Glutamatergic neuron (in vitro differentiated cells): ENCODE data around the gene IGFN1. TPM values are rescaled to one million over a fixed set of nuclear protein-coding genes. Genes with fewer than 3 reads are reported as not detected.
A peak's percentile ranks its signal among the peaks of the same experiment; 100 is the strongest.

ENCODE experiments used
- DNase-seq: peaks from one replicate; pipeline ENCODE4 v3.0.0; 2022
- H3K27ac Mint-ChIP-seq: one replicate; pipeline ENCODE4 v1.8.0; 2020; ENCODE audit warnings: mild to moderate bottlenecking, mixed read lengths, inconsistent platforms; ENCODE audit not compliant: unreplicated experiment
- H3K27me3 Mint-ChIP-seq: one replicate; pipeline ENCODE4 v1.8.0; 2020; ENCODE audit warnings: mild to moderate bottlenecking, moderate library complexity, mixed read lengths, inconsistent platforms; ENCODE audit not compliant: unreplicated experiment
- H3K36me3 Mint-ChIP-seq: one replicate; pipeline ENCODE4 v1.8.0; 2020; ENCODE audit warnings: mild to moderate bottlenecking, mixed read lengths, inconsistent platforms; ENCODE audit not compliant: unreplicated experiment
- H3K4me1 Mint-ChIP-seq: one replicate; pipeline ENCODE4 v1.8.0; 2020; ENCODE audit warnings: mild to moderate bottlenecking, low read depth, mixed read lengths, inconsistent platforms; ENCODE audit not compliant: unreplicated experiment
- H3K4me3 Mint-ChIP-seq: one replicate; pipeline ENCODE4 v1.8.0; 2020; ENCODE audit warnings: mild to moderate bottlenecking, mixed read lengths, inconsistent platforms; ENCODE audit not compliant: unreplicated experiment
- H3K9me3 Mint-ChIP-seq: one replicate; pipeline ENCODE4 v1.8.0; 2020; ENCODE audit warnings: mild to moderate bottlenecking, moderate library complexity, mixed read lengths, inconsistent platforms; ENCODE audit not compliant: unreplicated experiment
- CTCF ChIP-seq: fragments of 200-600 bp; sonication (generic); IDR thresholded peaks from one replicate; pipeline ENCODE4 v1.5.0; 2021; ENCODE audit not compliant: partially characterized antibody, unreplicated experiment
- total RNA-seq: library from RNA; stranded (reverse); fragmentation: NEBNext Ultra II Directional; extraction: Animal tissue kit (Norgen Biotek cat#: 25700); gene quantifications from one replicate; pipeline ENCODE4 v1.2.1, GENCODE V29; 2021; ENCODE audit not compliant: unreplicated experiment

The IGFN1 gene
- total RNA-seq, 1 donor from 2014 or later = 1.9 TPM

- H3K4me1 Mint-ChIP-seq = peaks cover 10% of the 10 kb centered on the region
Observed at GRCh38 chr1:201171063-201172036, 19.3 kb upstream of the IGFN1 start.

GRCh38 chr1:201172326-201172725 lies 18.3 kb upstream of the IGFN1 start:
- Mint-ChIP-seq H3K9me3 (peaks cover 2% of the 10 kb centered on the region), H3K36me3 (no peaks in the 10 kb centered on the region), H3K27me3 (no peaks in the 10 kb centered on the region), H3K4me1 (peaks cover 10% of the 10 kb centered on the region), H3K27ac (no peak overlapping the region), H3K4me3 (peak overlapping the region; percentile 73)
- no peak for TF ChIP-seq CTCF
- no peak for DNase-seq

More at GRCh38 chr1:201171063-201172036, 19.3 kb upstream of the IGFN1 start:
- TF ChIP-seq CTCF = peak; percentile 77
- H3K9me3 Mint-ChIP-seq = peaks cover 2% of the 10 kb centered on the region
- H3K4me3 Mint-ChIP-seq = peak overlapping the region; percentile 73
- peak; percentile 76 for DNase-seq
- no peaks in the 10 kb centered on the region for H3K27me3 Mint-ChIP-seq
- H3K36me3 Mint-ChIP-seq = no peaks in the 10 kb centered on the region
- H3K27ac Mint-ChIP-seq = peak overlapping the region; percentile 75

- DNase-seq = no peak
- Mint-ChIP-seq H3K4me3 (no peak overlapping the region), H3K4me1 (peaks cover 10% of the 10 kb centered on the region)
Observed at GRCh38 chr1:201172999-201173610, 17.5 kb upstream of the IGFN1 start.

GRCh38 chr1:201173736-201174135 lies 16.9 kb upstream of the IGFN1 start:
- TF ChIP-seq CTCF = no peak
- H3K4me3 Mint-ChIP-seq = no peak overlapping the region
- H3K27ac Mint-ChIP-seq = no peak overlapping the region
- no peaks in the 10 kb centered on the region for H3K9me3 Mint-ChIP-seq
- H3K36me3 Mint-ChIP-seq = no peaks in the 10 kb centered on the region
- H3K4me1 Mint-ChIP-seq = peaks cover 10% of the 10 kb centered on the region
- DNase-seq = no peak
- peaks cover 2% of the 10 kb centered on the region for H3K27me3 Mint-ChIP-seq

More at GRCh38 chr1:201172999-201173610, 17.5 kb upstream of the IGFN1 start:
- Mint-ChIP-seq H3K27me3 (no peaks in the 10 kb centered on the region), H3K9me3 (no peaks in the 10 kb centered on the region), H3K36me3 (no peaks in the 10 kb centered on the region), H3K27ac (peak overlapping the region; percentile 36)
- TF ChIP-seq CTCF = no peak
